Right lobe of liver (tissue), 6 donors: ENCODE data around the gene KCNQ1. TPM values are rescaled to one million over a fixed set of nuclear protein-coding genes. Genes with fewer than 3 reads are reported as not detected.
A peak's percentile ranks its signal among the peaks of the same experiment; 100 is the strongest.

Experiments used
- ATAC-seq, 4 donors: fragments of 200-7000 bp; cut with Tn5 transposase; one replicate each; pipeline ENCODE4 v1.9.1; 2020; ENCODE audit warnings: mild to moderate bottlenecking in 4 of 4, moderate library complexity in 4 of 4
- DNase-seq, 3 donors: peaks; one replicate each; pipeline ENCODE4 v3.0.0-alpha.2; 2020
- H3K27ac ChIP-seq, 3 donors: fragments of 200-600 bp; one replicate each; pipeline ENCODE4 v1.8.0; 2022
- H3K27me3 ChIP-seq, 2 donors: fragments of 200-600 bp; one replicate each; pipeline ENCODE4 v1.8.0; 2022
- H3K36me3 ChIP-seq, 4 donors: fragments of 200-600 bp; sonication (generic) in 1 of 4; one replicate each; pipeline versions ENCODE4 v1.5.1 to v1.8.0; 2017 to 2022; ENCODE audit warnings: control low read depth in 1 of 4
- H3K4me1 ChIP-seq, 4 donors: fragments of 200-600 bp; sonication (generic) in 1 of 4; one replicate each; pipeline versions ENCODE4 v1.5.1 to v1.8.0; 2017 to 2022; ENCODE audit warnings: control low read depth in 1 of 4
- H3K4me3 ChIP-seq, 3 donors: fragments of 200-600 bp; one replicate each; pipeline ENCODE4 v1.8.0; 2022
- H3K9me3 ChIP-seq, 4 donors: fragments of 200-600 bp; sonication (generic) in 1 of 4; one replicate each; pipeline versions ENCODE4 v1.5.1 to v1.8.0; 2017 to 2022; ENCODE audit warnings: control low read depth in 1 of 4
- POLR2A ChIP-seq: fragments of 450-650 bp; IDR thresholded peaks from one replicate; pipeline ENCODE4 v1.6.1; 2017; ENCODE audit warnings: antibody characterized with exemption, mild to moderate bottlenecking
- WGBS: methylation state at CpG from one replicate; pipeline ENCODE4 v1.1.6; 2018; ENCODE audit warnings: low coverage, low lambda C conversion rate; ENCODE audit not compliant: insufficient coverage; ENCODE audit errors: missing lambda C conversion rate; 5-methylcytosine and 5-hydroxymethylcytosine counted together
- intact Hi-C, 2 donors: fragments of 100-400 bp; cut with DNase I; formaldehyde crosslinking; loops; one replicate each; pipeline versions ENCODE4 v1.11.2 to v1.14.1; 2022
- total RNA-seq, 6 experiments: library from RNA; depleted of rRNA in 2 of 6; stranded (reverse); fragments of >200 nt in 2 of 6; fragmentation: NEBNext Ultra II Directional in 3 of 6; extraction: Animal tissue kit (Norgen Biotek cat#: 25700) in 3 of 6; gene quantifications; one replicate each; pipeline versions ENCODE4 v1.1.0 to v1.2.4, GENCODE V29; 2016 to 2023
- TF ChIP-seq, protein P1 (sequence below), 4 donors: fragments of 200-600 bp in 3 of 4; fragments of 450-650 bp in 1 of 4; IDR thresholded peaks; one replicate each; pipeline versions ENCODE4 v1.5.1 to v1.8.0; 2016 to 2022; ENCODE audit warnings: antibody characterized with exemption in 4 of 4, mild to moderate bottlenecking in 2 of 4
- donor health status: DM: no; HTN: yes; CAD: no.
- donor health status: DM: no; HTN: no; CAD: no.
- donor health status: DM: no; HTN: no; CAD: no.
- donor health status: DM: no; HTN: yes; CAD: no.
- donor health status: DM: no; HTN: yes; CAD: no.

Gene KCNQ1
- total RNA-seq, 6 experiments from 2014 or later = 0.61 to 2.4 (median 1.8) TPM

DNA sequence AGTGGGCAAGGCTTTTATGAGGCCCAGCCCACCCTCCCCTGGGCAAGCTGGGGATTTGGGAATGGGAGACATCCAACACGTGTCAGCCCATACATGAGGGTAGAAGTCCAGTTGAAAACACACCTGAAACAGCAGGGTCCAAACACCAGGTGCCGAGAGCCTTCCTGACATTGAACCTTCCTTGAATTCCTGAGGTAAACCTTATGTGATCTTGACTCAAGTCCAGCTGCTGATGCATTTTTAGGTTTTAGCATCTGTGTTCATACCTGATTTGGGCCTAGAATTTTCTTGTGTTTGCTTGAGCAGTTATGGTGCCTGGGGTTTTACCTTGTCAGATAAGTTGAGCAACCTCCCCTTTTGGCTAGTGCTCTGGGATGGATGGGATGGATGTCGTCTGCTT, 374.5 kb downstream of the KCNQ1 start:
- Histone ChIP-seq H3K4me1 (no peaks in the 10 kb centered on the region), H3K4me3 (no peak overlapping the region), H3K9me3 (no peaks in the 10 kb centered on the region), H3K36me3 (no peaks in the 10 kb centered on the region), H3K27ac (no peak overlapping the region), H3K27me3 (no peaks in the 10 kb centered on the region)
- intact Hi-C loops = no loop called here
- ATAC-seq = no peak
- WGBS = 59% methylated on average over 2 of the region's 3 CpGs
- no peak for DNase-seq
- TF ChIP-seq POLR2A = no peak
- TF ChIP-seq, protein P1, sequence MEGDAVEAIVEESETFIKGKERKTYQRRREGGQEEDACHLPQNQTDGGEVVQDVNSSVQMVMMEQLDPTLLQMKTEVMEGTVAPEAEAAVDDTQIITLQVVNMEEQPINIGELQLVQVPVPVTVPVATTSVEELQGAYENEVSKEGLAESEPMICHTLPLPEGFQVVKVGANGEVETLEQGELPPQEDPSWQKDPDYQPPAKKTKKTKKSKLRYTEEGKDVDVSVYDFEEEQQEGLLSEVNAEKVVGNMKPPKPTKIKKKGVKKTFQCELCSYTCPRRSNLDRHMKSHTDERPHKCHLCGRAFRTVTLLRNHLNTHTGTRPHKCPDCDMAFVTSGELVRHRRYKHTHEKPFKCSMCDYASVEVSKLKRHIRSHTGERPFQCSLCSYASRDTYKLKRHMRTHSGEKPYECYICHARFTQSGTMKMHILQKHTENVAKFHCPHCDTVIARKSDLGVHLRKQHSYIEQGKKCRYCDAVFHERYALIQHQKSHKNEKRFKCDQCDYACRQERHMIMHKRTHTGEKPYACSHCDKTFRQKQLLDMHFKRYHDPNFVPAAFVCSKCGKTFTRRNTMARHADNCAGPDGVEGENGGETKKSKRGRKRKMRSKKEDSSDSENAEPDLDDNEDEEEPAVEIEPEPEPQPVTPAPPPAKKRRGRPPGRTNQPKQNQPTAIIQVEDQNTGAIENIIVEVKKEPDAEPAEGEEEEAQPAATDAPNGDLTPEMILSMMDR (IDR thresholded peaks at IDR 0.05) = no peak

DNA sequence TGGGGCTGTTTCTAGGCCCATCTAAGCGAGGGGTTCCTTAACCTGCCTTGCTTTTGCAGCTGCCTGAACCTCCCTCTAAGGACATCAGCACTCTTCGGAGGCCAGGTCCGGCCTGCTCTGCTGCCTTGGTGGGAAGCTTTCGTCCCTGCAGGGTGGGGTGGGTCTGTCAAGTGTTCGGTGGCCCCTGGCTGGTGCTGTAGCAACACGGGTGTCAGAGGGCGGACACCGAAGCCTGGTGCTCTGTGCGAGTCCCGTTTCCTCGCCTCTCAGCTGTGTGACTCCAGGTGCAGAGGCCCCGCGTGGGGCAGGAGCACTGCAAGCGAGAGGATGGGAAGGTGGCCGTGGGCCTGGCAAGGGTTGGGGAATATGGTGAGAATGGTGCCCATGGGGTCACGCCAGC, 376.2 kb downstream of the KCNQ1 start:
- ATAC-seq (no peak), DNase-seq (peak in 1 of 3 donors; percentile 31)
- Histone ChIP-seq H3K27ac (no peak overlapping the region), H3K27me3 (no peaks in the 10 kb centered on the region), H3K4me3 (no peak overlapping the region), H3K4me1 (no peaks in the 10 kb centered on the region), H3K9me3 (no peaks in the 10 kb centered on the region), H3K36me3 (no peaks in the 10 kb centered on the region)
- TF ChIP-seq, protein P1 (IDR thresholded peaks at IDR 0.05) = no peak
- TF ChIP-seq POLR2A = no peak
- no CpG with 5 or more reads among the region's 16 CpGs for WGBS
- intact Hi-C loops = no loop called here

DNA sequence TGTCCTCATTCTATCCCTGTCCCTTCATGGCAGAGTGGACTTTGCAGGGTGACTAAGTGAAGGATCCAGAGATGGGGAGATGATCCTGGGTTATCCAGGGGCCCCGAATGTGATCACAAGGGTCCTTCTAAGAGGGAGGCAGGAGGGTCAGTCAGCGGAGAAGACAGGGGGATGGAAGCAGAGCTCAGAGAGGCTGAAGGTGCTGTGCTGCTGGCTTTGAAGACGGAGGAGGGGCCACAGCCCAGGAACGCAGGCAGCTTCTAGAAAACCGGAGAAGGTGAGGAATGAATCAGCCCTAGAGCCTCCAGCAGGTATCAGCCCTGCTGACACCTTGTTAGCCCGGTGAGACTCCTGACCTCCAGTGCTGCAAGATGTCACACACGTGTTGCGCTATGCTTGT, 377.1 kb downstream of the KCNQ1 start:
- Histone ChIP-seq H3K4me1 (no peaks in the 10 kb centered on the region), H3K27ac (no peak overlapping the region), H3K36me3 (no peaks in the 10 kb centered on the region), H3K27me3 (no peaks in the 10 kb centered on the region), H3K9me3 (no peaks in the 10 kb centered on the region), H3K4me3 (no peak overlapping the region)
- WGBS = 86% methylated on average over 4 of the region's 8 CpGs
- ATAC-seq (no peak), DNase-seq (peak in 1 of 3 donors; percentile 29)
- no peak for TF ChIP-seq POLR2A
- TF ChIP-seq, protein P1 (IDR thresholded peaks at IDR 0.05) = no peak
- intact Hi-C loops = no loop called here

DNA sequence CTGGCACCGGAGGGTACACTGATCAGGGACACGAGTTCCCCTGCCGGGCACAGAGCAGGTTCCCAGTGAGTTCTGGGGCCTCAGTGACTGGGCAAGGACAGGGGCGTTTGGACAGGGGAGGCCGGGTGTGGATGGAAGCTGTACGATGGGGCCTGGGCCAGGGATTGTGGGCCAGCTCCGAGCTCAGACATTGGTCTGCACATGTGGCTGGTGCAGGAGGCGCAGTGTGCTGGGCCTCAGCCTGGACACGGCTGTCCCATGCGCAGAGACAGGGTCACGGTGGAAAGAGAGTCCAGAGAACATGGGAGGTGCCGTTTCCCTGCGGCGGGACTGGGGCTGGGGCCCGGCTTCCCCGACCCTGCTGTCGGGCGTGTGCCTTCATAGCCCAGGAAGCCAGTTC, 380.0 kb downstream of the KCNQ1 start:
- ATAC-seq (peak in 3 of 4 donors; percentile 11 to 20 (median 13)), DNase-seq (peak in 1 of 3 donors; percentile 49)
- TF ChIP-seq, protein P1 (IDR thresholded peaks at IDR 0.05) = no peak
- no peak for TF ChIP-seq POLR2A
- 40% methylated on average over 1 of the region's 18 CpGs for WGBS
- Histone ChIP-seq H3K9me3 (no peaks in the 10 kb centered on the region), H3K27me3 (no peaks in the 10 kb centered on the region), H3K4me3 (no peak overlapping the region), H3K36me3 (no peaks in the 10 kb centered on the region), H3K4me1 (no peaks in the 10 kb centered on the region), H3K27ac (no peak overlapping the region)
- intact Hi-C loops = no loop called here
